Right atrium auricular region (tissue), 2 donors: ENCODE data around the gene COA4. TPM values are rescaled to one million over a fixed set of nuclear protein-coding genes. Genes with fewer than 3 reads are reported as not detected.

Experiments
- DNase-seq: peaks from one replicate; pipeline ENCODE4 v3.0.0-alpha.2; 2019; ENCODE audit warnings: low spot score
- H3K27ac ChIP-seq, 2 donors: fragments of 200-600 bp; sonication (generic); 1 replicate in 1 of 2; 2 replicates in 1 of 2; pipeline ENCODE4 v1.5.1; 2016 to 2019
- H3K27me3 ChIP-seq, 2 donors: fragments of 200-600 bp; sonication (generic); one replicate each; pipeline versions ENCODE4 v1.5.1 to v1.6.0; 2017 to 2019
- H3K36me3 ChIP-seq: fragments of 200-600 bp; sonication (generic); one replicate; pipeline ENCODE4 v1.5.1; 2016
- H3K4me1 ChIP-seq, 2 donors: fragments of 200-600 bp; sonication (generic); one replicate each; pipeline versions ENCODE4 v1.5.1 to v1.6.0; 2017 to 2019
- H3K4me3 ChIP-seq, 2 donors: fragments of 200-600 bp; sonication (generic); 1 replicate in 1 of 2; 2 replicates in 1 of 2; pipeline ENCODE4 v1.5.1; 2017 to 2019; ENCODE audit warnings: mild to moderate bottlenecking in 1 of 2, moderate library complexity in 1 of 2
- H3K9me3 ChIP-seq, 2 donors: fragments of 200-600 bp; sonication (generic); one replicate each; pipeline ENCODE4 v1.5.1; 2019
- CTCF ChIP-seq, 2 donors: fragments of 200-600 bp; sonication (generic); IDR thresholded peaks; one replicate each; pipeline ENCODE4 v1.5.1; 2019; ENCODE audit warnings: antibody characterized with exemption in 2 of 2
- total RNA-seq, 2 donors: library from RNA; depleted of rRNA; stranded (reverse); fragments of >200 nt; gene quantifications; one replicate each; pipeline ENCODE4 v1.1.0, GENCODE V29; 2016

Gene COA4
- total RNA-seq, 2 donors from 2014 or later, result 90.7 to 102 TPM

- peaks cover 21% of the 10 kb centered on the region for H3K36me3 ChIP-seq
- no peak overlapping the region for H3K4me3 ChIP-seq
- H3K9me3 ChIP-seq, result no peaks in the 10 kb centered on the region
- H3K27me3 ChIP-seq, result no peaks in the 10 kb centered on the region
- no peak for TF ChIP-seq CTCF (IDR thresholded peaks at IDR 0.05)
- DNase-seq, result no peak
- H3K4me1 ChIP-seq, result peaks cover 0 to 27% of the 10 kb centered on the region in 2 donors
- H3K27ac ChIP-seq, result peak overlapping the region in 1 of 2 donors; percentile 82
Observed at GRCh38 chr11:73875380-73875779, 1.3 kb downstream of the COA4 start.

- Histone ChIP-seq H3K4me1 (peaks cover 0 to 33% of the 10 kb centered on the region in 2 donors), H3K27ac (no peak overlapping the region), H3K36me3 (peaks cover 21% of the 10 kb centered on the region), H3K27me3 (no peaks in the 10 kb centered on the region), H3K4me3 (no peak overlapping the region), H3K9me3 (no peaks in the 10 kb centered on the region)
- DNase-seq, result no peak
- TF ChIP-seq CTCF (IDR thresholded peaks at IDR 0.05), result no peak
Observed at GRCh38 chr11:73872749-73873357, 3.8 kb downstream of the COA4 start.

- Histone ChIP-seq H3K9me3 (no peaks in the 10 kb centered on the region), H3K36me3 (peaks cover 21% of the 10 kb centered on the region), H3K4me3 (no peak overlapping the region), H3K27me3 (no peaks in the 10 kb centered on the region), H3K27ac (no peak overlapping the region), H3K4me1 (peaks cover 0 to 22% of the 10 kb centered on the region in 2 donors)
- no peak for DNase-seq
- no peak for TF ChIP-seq CTCF (IDR thresholded peaks at IDR 0.05)
Observed at GRCh38 chr11:73870261-73870660, 6.4 kb downstream of the COA4 start.

GRCh38 chr11:73869332-73869949 is 7.2 kb downstream of the COA4 start:
- Histone ChIP-seq H3K9me3 (no peaks in the 10 kb centered on the region), H3K27ac (peak overlapping the region in 1 of 2 donors; percentile 32), H3K27me3 (no peaks in the 10 kb centered on the region), H3K36me3 (peaks cover 21% of the 10 kb centered on the region), H3K4me3 (no peak overlapping the region), H3K4me1 (peaks cover 0 to 14% of the 10 kb centered on the region in 2 donors)
- TF ChIP-seq CTCF (IDR thresholded peaks at IDR 0.05), result no peak
- no peak for DNase-seq

- Histone ChIP-seq H3K27me3 (no peaks in the 10 kb centered on the region), H3K9me3 (no peaks in the 10 kb centered on the region), H3K36me3 (peaks cover 19% of the 10 kb centered on the region), H3K4me3 (no peak overlapping the region), H3K4me1 (peaks cover 0 to 13% of the 10 kb centered on the region in 2 donors), H3K27ac (peak overlapping the region; percentile 64 to 80)
- DNase-seq, result peak; percentile 69
- TF ChIP-seq CTCF (IDR thresholded peaks at IDR 0.05), result no peak
Observed at GRCh38 chr11:73866586-73866996, 10.1 kb downstream of the COA4 start.
